AG09319 (cell line): Measurements from ENCODE around the gene RPS29.

Experiments used
- DNase-seq: peaks from one replicate; pipeline ENCODE4 v3.0.0-alpha.2; 2010; ENCODE audit warnings: low read depth; ENCODE audit errors: extremely low read depth
- CTCF ChIP-seq: IDR thresholded peaks from 2 replicates; pipeline ENCODE4 v1.5.1; 2011; ENCODE audit warnings: low read depth, mild to moderate bottlenecking, inconsistent platforms, low read length, moderate library complexity

RPS29 gene

GRCh38 chr14:49585803-49586672, at the start of gene RPS29:
TSS of gene RPS29 (minus strand) at chr14:49586380. CDS start at chr14:49586346, 34 bp downstream.
- TF ChIP-seq CTCF = no peak
- peak; percentile 99 for DNase-seq

- peak; percentile 30 for DNase-seq
- no peak for TF ChIP-seq CTCF
Observed at GRCh38 chr14:49634547-49635334, 48.6 kb upstream of the RPS29 start, which contains the start of gene DNAAF2. TSS of gene DNAAF2 (minus strand) at chr14:49635244. CDS start at chr14:49635149, 95 bp downstream.

- peak; percentile 78 for TF ChIP-seq CTCF
- peak; percentile 87 for DNase-seq
Observed at GRCh38 chr14:49633640-49634546, 47.7 kb upstream of the RPS29 start.

- no peak for DNase-seq
- TF ChIP-seq CTCF = no peak
Observed at GRCh38 chr14:49623941-49624839, 38.0 kb upstream of the RPS29 start.

- no peak for DNase-seq
- TF ChIP-seq CTCF = no peak
Observed at GRCh38 chr14:49623387-49623786, 37.2 kb upstream of the RPS29 start.

GRCh38 chr14:49622022-49622607, 35.9 kb upstream of the RPS29 start:
- TF ChIP-seq CTCF = no peak
- no peak for DNase-seq
